HG03175 (cell line): Measurements from ENCODE around the gene MPRIP.
"Not testable (repeated sequence)": the region's sequence is repeated elsewhere in the genome, so short reads cannot be mapped to it uniquely, and the experiment has no call there.

Experiments
- ATAC-seq: cut with Tn5 transposase; IDR thresholded peaks from one replicate; pipeline ENCODE4 v1.9.1; 2021; ENCODE audit warnings: mild to moderate bottlenecking, moderate library complexity; ENCODE audit not compliant: unreplicated experiment

The MPRIP gene

GRCh38 chr17:17180141-17180603, 137.9 kb downstream of the MPRIP start:
- no peak for ATAC-seq

- ATAC-seq, result no peak
Measured at GRCh38 chr17:17180741-17181525, 138.7 kb downstream of the MPRIP start.

GRCh38 chr17:17181666-17182597, 139.7 kb downstream of the MPRIP start:
- no peak for ATAC-seq

GRCh38 chr17:17182598-17183136, 140.4 kb downstream of the MPRIP start:
- ATAC-seq, result no peak

- ATAC-seq, result no peak
Measured at GRCh38 chr17:17183744-17184143, 141.5 kb downstream of the MPRIP start.

- peak; percentile 56 for ATAC-seq
Measured at GRCh38 chr17:17184985-17185757, 142.9 kb downstream of the MPRIP start.

- ATAC-seq, result no peak
Measured at GRCh38 chr17:17186051-17186450, 143.8 kb downstream of the MPRIP start.

- no peak for ATAC-seq
Measured at GRCh38 chr17:17186551-17187505, 144.6 kb downstream of the MPRIP start.

- ATAC-seq, result no peak
Measured at GRCh38 chr17:17188586-17188985, 146.3 kb downstream of the MPRIP start.

- ATAC-seq, result no peak
Measured at GRCh38 chr17:17189559-17189958, 147.3 kb downstream of the MPRIP start.

- no peak for ATAC-seq
Measured at GRCh38 chr17:17190188-17190587, 147.9 kb downstream of the MPRIP start.

- ATAC-seq, result no peak
Measured at GRCh38 chr17:17191346-17191792, 149.1 kb downstream of the MPRIP start.

GRCh38 chr17:17191961-17192381, 149.7 kb downstream of the MPRIP start:
- no peak for ATAC-seq

GRCh38 chr17:17195466-17195865, 153.2 kb downstream of the MPRIP start:
- ATAC-seq, result not testable (repeated sequence)

- no peak for ATAC-seq
Measured at GRCh38 chr17:17196776-17197175, 154.5 kb downstream of the MPRIP start.

- ATAC-seq, result no peak
Measured at GRCh38 chr17:17198281-17198680, 156.0 kb downstream of the MPRIP start.

GRCh38 chr17:17200311-17200710, 158.1 kb downstream of the MPRIP start:
- ATAC-seq, result no peak

GRCh38 chr17:17200831-17201230, 158.6 kb downstream of the MPRIP start:
- ATAC-seq, result no peak

- ATAC-seq, result no peak
Measured at GRCh38 chr17:17201271-17201670, 159.0 kb downstream of the MPRIP start.
